GM18909 (cell line): ENCODE data around the gene STX18.
"Not testable (repeated sequence)": the region's sequence is repeated elsewhere in the genome, so short reads cannot be mapped to it uniquely, and the experiment has no call there.

Source experiments
- ATAC-seq: cut with Tn5 transposase; IDR thresholded peaks from one replicate; pipeline ENCODE4 v1.9.1; 2021; ENCODE audit warnings: mild to moderate bottlenecking; ENCODE audit not compliant: unreplicated experiment, poor library complexity

Gene STX18

GRCh38 chr4:4541661-4542570, at the start of gene STX18:
STX18 (minus strand) TSS chr4:4542048; CDS start chr4:4541964, 84 bp downstream.
- ATAC-seq: peak; percentile 92

GRCh38 chr4:4591071-4591470, 49.2 kb upstream of the STX18 start:
- ATAC-seq: no peak

GRCh38 chr4:4590546-4590945, 48.7 kb upstream of the STX18 start:
- ATAC-seq: no peak

GRCh38 chr4:4585012-4585670, 43.3 kb upstream of the STX18 start:
- ATAC-seq: no peak

- no peak for ATAC-seq
Measured at GRCh38 chr4:4583606-4584005, 41.8 kb upstream of the STX18 start.

GRCh38 chr4:4582653-4583052, 40.8 kb upstream of the STX18 start:
- no peak for ATAC-seq

- ATAC-seq: no peak
Measured at GRCh38 chr4:4580494-4580893, 38.6 kb upstream of the STX18 start.

- no peak for ATAC-seq
Measured at GRCh38 chr4:4578981-4579380, 37.1 kb upstream of the STX18 start.

GRCh38 chr4:4577359-4577875, 35.6 kb upstream of the STX18 start:
- ATAC-seq: no peak

- ATAC-seq: peak; percentile 82
Measured at GRCh38 chr4:4575284-4576211, 33.7 kb upstream of the STX18 start.

GRCh38 chr4:4574792-4575191, 32.9 kb upstream of the STX18 start:
- no peak for ATAC-seq

- no peak for ATAC-seq
Measured at GRCh38 chr4:4574052-4574451, 32.2 kb upstream of the STX18 start.

- ATAC-seq: no peak
Measured at GRCh38 chr4:4572821-4573220, 31.0 kb upstream of the STX18 start.

GRCh38 chr4:4569861-4570260, 28.0 kb upstream of the STX18 start:
- ATAC-seq: not testable (repeated sequence)

GRCh38 chr4:4568806-4569427, 27.1 kb upstream of the STX18 start:
- no peak for ATAC-seq

- ATAC-seq: not testable (repeated sequence)
Measured at GRCh38 chr4:4566359-4566758, 24.5 kb upstream of the STX18 start.

GRCh38 chr4:4564522-4564921, 22.7 kb upstream of the STX18 start:
- no peak for ATAC-seq

- no peak for ATAC-seq
Measured at GRCh38 chr4:4560642-4561041, 18.8 kb upstream of the STX18 start.

- ATAC-seq: no peak
Measured at GRCh38 chr4:4560136-4560535, 18.3 kb upstream of the STX18 start.

GRCh38 chr4:4559596-4559995, 17.7 kb upstream of the STX18 start:
- ATAC-seq: no peak
